ENCODE results near the gene FZD2.
A peak's percentile ranks its signal among the peaks of the same experiment; 100 is the strongest.

FZD2 gene

DNA sequence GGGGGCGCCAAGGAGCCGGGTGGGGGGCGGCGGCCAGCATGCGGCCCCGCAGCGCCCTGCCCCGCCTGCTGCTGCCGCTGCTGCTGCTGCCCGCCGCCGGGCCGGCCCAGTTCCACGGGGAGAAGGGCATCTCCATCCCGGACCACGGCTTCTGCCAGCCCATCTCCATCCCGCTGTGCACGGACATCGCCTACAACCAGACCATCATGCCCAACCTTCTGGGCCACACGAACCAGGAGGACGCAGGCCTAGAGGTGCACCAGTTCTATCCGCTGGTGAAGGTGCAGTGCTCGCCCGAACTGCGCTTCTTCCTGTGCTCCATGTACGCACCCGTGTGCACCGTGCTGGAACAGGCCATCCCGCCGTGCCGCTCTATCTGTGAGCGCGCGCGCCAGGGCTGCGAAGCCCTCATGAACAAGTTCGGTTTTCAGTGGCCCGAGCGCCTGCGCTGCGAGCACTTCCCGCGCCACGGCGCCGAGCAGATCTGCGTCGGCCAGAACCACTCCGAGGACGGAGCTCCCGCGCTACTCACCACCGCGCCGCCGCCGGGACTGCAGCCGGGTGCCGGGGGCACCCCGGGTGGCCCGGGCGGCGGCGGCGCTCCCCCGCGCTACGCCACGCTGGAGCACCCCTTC is 484 bp downstream of the FZD2 start:
- Histone ChIP-seq H3K9ac (ENCODE audit: low read length) (no peak overlapping the region), H3K4me2 (ENCODE audit: low read depth, low read length) (peak overlapping the region; percentile 43; the same call in 1 of the 2 replicates), H3F3A (ENCODE audit: insufficient read depth, low read length) (peaks cover 4% of the 10 kb centered on the region; the same call in 1 of the 2 replicates), H3K79me2 (ENCODE audit: low read length) (no peaks in the 10 kb centered on the region), H3K4me1 (ENCODE audit: low read length) (no peaks in the 10 kb centered on the region), H4K20me1 (ENCODE audit: insufficient read depth, low read length) (no peaks in the 10 kb centered on the region), H2AFZ (ENCODE audit: low read length) (no peak overlapping the region), H3K36me3 (replicated peaks; ENCODE audit: insufficient read depth, low read length) (no peaks in the 10 kb centered on the region), H3K27me3 (replicated peaks; ENCODE audit: insufficient read depth, low read length) (peaks cover 50% of the 10 kb centered on the region), H3K27ac (ENCODE audit: low read length) (no peak overlapping the region), H3K9me3 (replicated peaks; ENCODE audit: insufficient read depth, low read length) (no peaks in the 10 kb centered on the region), H3K4me3 (ENCODE audit: low read length) (peak overlapping the region; percentile 39; the same call in 1 of the 2 replicates), H3K9me2 (replicated peaks; ENCODE audit: insufficient read depth, low read length) (no peaks in the 10 kb centered on the region)
- TF ChIP-seq EZH2phosphoT487 (IDR thresholded peaks at IDR 0.05; ENCODE audit: low read length) (no peak), EZH2 (optimal IDR thresholded peaks at IDR 0.05; ENCODE audit: low read depth, low read length) (no peak)
- TF ChIP-seq, protein P1, sequence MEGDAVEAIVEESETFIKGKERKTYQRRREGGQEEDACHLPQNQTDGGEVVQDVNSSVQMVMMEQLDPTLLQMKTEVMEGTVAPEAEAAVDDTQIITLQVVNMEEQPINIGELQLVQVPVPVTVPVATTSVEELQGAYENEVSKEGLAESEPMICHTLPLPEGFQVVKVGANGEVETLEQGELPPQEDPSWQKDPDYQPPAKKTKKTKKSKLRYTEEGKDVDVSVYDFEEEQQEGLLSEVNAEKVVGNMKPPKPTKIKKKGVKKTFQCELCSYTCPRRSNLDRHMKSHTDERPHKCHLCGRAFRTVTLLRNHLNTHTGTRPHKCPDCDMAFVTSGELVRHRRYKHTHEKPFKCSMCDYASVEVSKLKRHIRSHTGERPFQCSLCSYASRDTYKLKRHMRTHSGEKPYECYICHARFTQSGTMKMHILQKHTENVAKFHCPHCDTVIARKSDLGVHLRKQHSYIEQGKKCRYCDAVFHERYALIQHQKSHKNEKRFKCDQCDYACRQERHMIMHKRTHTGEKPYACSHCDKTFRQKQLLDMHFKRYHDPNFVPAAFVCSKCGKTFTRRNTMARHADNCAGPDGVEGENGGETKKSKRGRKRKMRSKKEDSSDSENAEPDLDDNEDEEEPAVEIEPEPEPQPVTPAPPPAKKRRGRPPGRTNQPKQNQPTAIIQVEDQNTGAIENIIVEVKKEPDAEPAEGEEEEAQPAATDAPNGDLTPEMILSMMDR (IDR thresholded peaks at IDR 0.05; ENCODE audit: low read length): no peak
- no peak for DNase-seq

DNA sequence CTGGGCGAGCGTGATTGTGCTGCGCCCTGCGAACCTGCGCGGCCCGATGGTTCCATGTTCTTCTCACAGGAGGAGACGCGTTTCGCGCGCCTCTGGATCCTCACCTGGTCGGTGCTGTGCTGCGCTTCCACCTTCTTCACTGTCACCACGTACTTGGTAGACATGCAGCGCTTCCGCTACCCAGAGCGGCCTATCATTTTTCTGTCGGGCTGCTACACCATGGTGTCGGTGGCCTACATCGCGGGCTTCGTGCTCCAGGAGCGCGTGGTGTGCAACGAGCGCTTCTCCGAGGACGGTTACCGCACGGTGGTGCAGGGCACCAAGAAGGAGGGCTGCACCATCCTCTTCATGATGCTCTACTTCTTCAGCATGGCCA is 1.0 kb downstream of the FZD2 start:
- no peak overlapping the region for H2AFZ ChIP-seq (ENCODE audit: low read length)
- no peak overlapping the region for H3K4me2 ChIP-seq (ENCODE audit: low read depth, low read length)
- no peak for DNase-seq
- H3K27me3 ChIP-seq (replicated peaks; ENCODE audit: insufficient read depth, low read length): peaks cover 53% of the 10 kb centered on the region
- H3K27ac ChIP-seq (ENCODE audit: low read length): no peak overlapping the region
- no peaks in the 10 kb centered on the region for H3K4me1 ChIP-seq (ENCODE audit: low read length)
- H3K9me3 ChIP-seq (replicated peaks; ENCODE audit: insufficient read depth, low read length): no peaks in the 10 kb centered on the region
- no peak overlapping the region for H3K9ac ChIP-seq (ENCODE audit: low read length)
- H3F3A ChIP-seq (ENCODE audit: insufficient read depth, low read length): peaks cover 4% of the 10 kb centered on the region; the same call in 1 of the 2 replicates
- H4K20me1 ChIP-seq (ENCODE audit: insufficient read depth, low read length): no peaks in the 10 kb centered on the region
- TF ChIP-seq EZH2 (optimal IDR thresholded peaks at IDR 0.05; ENCODE audit: low read depth, low read length) (no peak), EZH2phosphoT487 (IDR thresholded peaks at IDR 0.05; ENCODE audit: low read length) (no peak)
- TF ChIP-seq, protein P1 (IDR thresholded peaks at IDR 0.05; ENCODE audit: low read length): no peak
- H3K36me3 ChIP-seq (replicated peaks; ENCODE audit: insufficient read depth, low read length): no peaks in the 10 kb centered on the region
- H3K9me2 ChIP-seq (replicated peaks; ENCODE audit: insufficient read depth, low read length): no peaks in the 10 kb centered on the region
- no peaks in the 10 kb centered on the region for H3K79me2 ChIP-seq (ENCODE audit: low read length)
- H3K4me3 ChIP-seq (ENCODE audit: low read length): no peak overlapping the region

DNA sequence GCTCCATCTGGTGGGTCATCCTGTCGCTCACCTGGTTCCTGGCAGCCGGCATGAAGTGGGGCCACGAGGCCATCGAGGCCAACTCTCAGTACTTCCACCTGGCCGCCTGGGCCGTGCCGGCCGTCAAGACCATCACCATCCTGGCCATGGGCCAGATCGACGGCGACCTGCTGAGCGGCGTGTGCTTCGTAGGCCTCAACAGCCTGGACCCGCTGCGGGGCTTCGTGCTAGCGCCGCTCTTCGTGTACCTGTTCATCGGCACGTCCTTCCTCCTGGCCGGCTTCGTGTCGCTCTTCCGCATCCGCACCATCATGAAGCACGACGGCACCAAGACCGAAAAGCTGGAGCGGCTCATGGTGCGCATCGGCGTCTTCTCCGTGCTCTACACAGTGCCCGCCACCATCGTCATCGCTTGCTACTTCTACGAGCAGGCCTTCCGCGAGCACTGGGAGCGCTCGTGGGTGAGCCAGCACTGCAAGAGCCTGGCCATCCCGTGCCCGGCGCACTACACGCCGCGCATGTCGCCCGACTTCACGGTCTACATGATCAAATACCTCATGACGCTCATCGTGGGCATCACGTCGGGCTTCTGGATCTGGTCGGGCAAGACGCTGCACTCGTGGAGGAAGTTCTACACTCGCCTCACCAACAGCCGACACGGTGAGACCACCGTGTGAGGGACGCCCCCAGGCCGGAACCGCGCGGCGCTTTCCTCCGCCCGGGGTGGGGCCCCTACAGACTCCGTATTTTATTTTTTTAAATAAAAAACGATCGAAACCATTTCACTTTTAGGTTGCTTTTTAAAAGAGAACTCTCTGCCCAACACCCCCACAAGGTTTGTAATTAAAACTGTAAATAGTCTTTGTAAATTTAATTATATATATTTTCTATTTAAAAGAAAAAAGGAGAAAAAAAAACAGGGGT is 1.7 kb downstream of the FZD2 start:
- Histone ChIP-seq H3F3A (ENCODE audit: insufficient read depth, low read length) (peaks cover 4% of the 10 kb centered on the region; the same call in 1 of the 2 replicates), H3K27me3 (replicated peaks; ENCODE audit: insufficient read depth, low read length) (peaks cover 59% of the 10 kb centered on the region), H3K4me1 (ENCODE audit: low read length) (no peaks in the 10 kb centered on the region), H3K4me2 (ENCODE audit: low read depth, low read length) (no peak overlapping the region), H2AFZ (ENCODE audit: low read length) (no peak overlapping the region), H3K79me2 (ENCODE audit: low read length) (no peaks in the 10 kb centered on the region), H3K9me2 (replicated peaks; ENCODE audit: insufficient read depth, low read length) (no peaks in the 10 kb centered on the region), H3K9ac (ENCODE audit: low read length) (no peak overlapping the region), H3K27ac (ENCODE audit: low read length) (no peak overlapping the region), H4K20me1 (ENCODE audit: insufficient read depth, low read length) (no peaks in the 10 kb centered on the region), H3K9me3 (replicated peaks; ENCODE audit: insufficient read depth, low read length) (no peaks in the 10 kb centered on the region), H3K36me3 (replicated peaks; ENCODE audit: insufficient read depth, low read length) (no peaks in the 10 kb centered on the region), H3K4me3 (ENCODE audit: low read length) (no peak overlapping the region)
- no peak for DNase-seq
- TF ChIP-seq EZH2phosphoT487 (IDR thresholded peaks at IDR 0.05; ENCODE audit: low read length) (no peak), EZH2 (optimal IDR thresholded peaks at IDR 0.05; ENCODE audit: low read depth, low read length) (no peak)
- TF ChIP-seq, protein P1 (IDR thresholded peaks at IDR 0.05; ENCODE audit: low read length): no peak
